ENCODE results near the gene ZNF552.

GRCh38 chr19:57786286-57786685, 28.4 kb downstream of the ZNF552 start:
- TF ChIP-seq CTCF (IDR thresholded peaks at IDR 0.05 in 4 of 5, conservative IDR thresholded peaks at IDR 0.05 in 1 of 5) (no peak), POLR2A (IDR thresholded peaks at IDR 0.05) (no peak)

Data from gastrocnemius medialis (tissue), 4 donors.